RWPE1 (cell line): Measurements from ENCODE around the gene OR51B5.
"Not testable (repeated sequence)": the region's sequence is repeated elsewhere in the genome, so short reads cannot be mapped to it uniquely, and the experiment has no call there.

Experiments used
- CTCF ChIA-PET: fragments of 350-600 bp; sonication (Branson Sonifier 250); formaldehyde crosslinking; extraction: SDS; loops from one replicate; lab custom pipeline; 2021; lab: Yijun Ruan, JAX
- POLR2A ChIA-PET: fragments of 400-600 bp; formaldehyde crosslinking; extraction: SDS; loops from one replicate; lab custom pipeline; 2020; ENCODE audit warnings: antibody characterized with exemption; ENCODE audit not compliant: low non-redundant PET; lab: Yijun Ruan, JAX
- DNase-seq: peaks from one replicate; pipeline ENCODE4 v3.0.0; 2012; ENCODE audit warnings: low spot score
- H3K27ac ChIP-seq: fragments of 450-650 bp; 2 replicates; pipeline ENCODE4 v1.5.1; 2017
- TF ChIP-seq, protein P1 (sequence below): fragments of 450-650 bp; conservative IDR thresholded peaks from 2 replicates; pipeline ENCODE4 v1.5.1; 2017; ENCODE audit warnings: low read depth, mild to moderate bottlenecking

Gene OR51B5

DNA sequence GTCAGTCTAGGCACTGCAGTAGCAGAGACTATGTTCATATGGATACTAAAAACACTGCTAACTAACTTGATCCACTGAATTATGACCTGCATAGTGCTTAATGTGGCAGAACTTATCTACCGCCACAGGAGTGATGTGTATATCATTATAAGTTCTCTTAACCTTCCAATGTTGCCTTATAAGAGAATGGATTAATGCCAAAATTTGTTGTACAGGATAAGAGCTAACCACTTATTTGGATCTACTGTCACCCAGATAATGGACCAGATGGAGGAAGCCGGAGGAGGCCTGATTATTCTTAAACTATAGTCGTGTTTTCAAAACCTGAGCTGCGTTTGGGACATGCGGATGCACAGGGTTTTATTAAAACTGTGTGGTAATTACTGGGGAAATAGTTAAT is 39.7 kb downstream of the OR51B5 start:
- TF ChIP-seq, protein P1, sequence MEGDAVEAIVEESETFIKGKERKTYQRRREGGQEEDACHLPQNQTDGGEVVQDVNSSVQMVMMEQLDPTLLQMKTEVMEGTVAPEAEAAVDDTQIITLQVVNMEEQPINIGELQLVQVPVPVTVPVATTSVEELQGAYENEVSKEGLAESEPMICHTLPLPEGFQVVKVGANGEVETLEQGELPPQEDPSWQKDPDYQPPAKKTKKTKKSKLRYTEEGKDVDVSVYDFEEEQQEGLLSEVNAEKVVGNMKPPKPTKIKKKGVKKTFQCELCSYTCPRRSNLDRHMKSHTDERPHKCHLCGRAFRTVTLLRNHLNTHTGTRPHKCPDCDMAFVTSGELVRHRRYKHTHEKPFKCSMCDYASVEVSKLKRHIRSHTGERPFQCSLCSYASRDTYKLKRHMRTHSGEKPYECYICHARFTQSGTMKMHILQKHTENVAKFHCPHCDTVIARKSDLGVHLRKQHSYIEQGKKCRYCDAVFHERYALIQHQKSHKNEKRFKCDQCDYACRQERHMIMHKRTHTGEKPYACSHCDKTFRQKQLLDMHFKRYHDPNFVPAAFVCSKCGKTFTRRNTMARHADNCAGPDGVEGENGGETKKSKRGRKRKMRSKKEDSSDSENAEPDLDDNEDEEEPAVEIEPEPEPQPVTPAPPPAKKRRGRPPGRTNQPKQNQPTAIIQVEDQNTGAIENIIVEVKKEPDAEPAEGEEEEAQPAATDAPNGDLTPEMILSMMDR = no peak
- CTCF ChIA-PET = no interaction called here
- H3K27ac ChIP-seq = no peak overlapping the region
- no peak for DNase-seq
- POLR2A ChIA-PET = no interaction called here

DNA sequence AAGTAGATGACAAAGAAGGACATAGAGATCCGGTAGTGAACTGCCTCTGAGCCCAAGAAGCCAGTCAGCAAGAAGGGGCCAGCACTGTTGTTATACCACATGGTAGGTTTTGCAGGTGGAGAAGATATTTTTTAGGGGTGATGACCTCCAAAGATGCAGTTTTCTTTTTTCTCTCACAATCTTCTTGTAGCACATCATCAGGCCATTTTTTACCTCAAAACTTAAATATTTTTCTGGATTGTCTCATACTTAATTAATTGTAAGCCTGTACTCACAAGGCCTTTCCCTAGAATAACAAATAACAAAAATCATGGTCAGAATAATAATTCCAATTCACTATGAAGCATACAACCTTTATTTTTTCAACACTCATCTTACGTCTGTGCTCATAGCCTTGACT is 41.5 kb downstream of the OR51B5 start, which contains the start of gene OR51B4:
TSS of gene OR51B4 (minus strand) at position 101 of the 400 bp plus-strand sequence. CDS start at position 101, 0 bp downstream.
- POLR2A ChIA-PET = no interaction called here
- TF ChIP-seq, protein P1 = no peak
- CTCF ChIA-PET = no interaction called here
- H3K27ac ChIP-seq = no peak within 1 kb of the TSS
- DNase-seq = no peak

DNA sequence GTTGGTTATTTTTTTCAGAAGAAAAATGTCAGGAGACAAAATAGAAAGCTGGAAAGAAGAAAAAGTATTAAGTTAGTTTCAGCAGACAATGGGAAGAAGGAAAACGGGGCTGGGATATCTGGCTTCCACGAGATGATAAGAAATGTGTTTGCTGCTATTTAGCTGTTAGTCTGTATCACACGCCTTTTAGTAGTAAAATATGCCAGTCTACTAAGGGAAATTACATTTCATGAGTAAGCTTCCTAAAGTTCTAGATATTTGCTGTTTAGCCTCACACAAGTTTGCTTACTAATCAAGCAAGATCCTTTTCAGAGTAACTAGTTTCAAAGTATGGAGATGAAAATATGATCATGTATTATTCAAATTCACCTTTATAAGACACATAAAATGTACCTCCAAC is 43.1 kb downstream of the OR51B5 start:
- ChIA-PET CTCF (interaction anchor here (0.8 kb wide), 1 partner anchor 9 kb away, joined by 3 read pairs; no protein-coding TSS in a partner anchor), POLR2A (no interaction called here)
- TF ChIP-seq, protein P1 = no peak

DNA sequence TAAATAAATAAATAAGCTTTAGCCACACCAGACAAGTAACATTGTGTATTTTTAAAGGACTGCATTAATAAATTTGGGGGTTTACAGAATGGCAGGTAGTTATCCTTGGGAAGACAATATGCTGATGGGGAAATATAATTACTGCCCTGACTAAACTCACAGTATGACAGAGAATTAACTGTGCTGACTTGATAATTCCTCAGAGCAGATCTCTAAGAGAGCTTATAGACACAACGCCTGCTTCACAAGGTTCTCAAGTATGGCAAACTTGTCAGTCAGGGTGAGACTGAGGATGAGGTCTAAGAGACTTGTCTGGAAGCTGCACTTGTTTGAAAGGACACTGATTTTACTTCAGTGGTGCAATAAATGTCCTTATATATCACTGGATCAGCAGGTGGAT is 44.9 kb downstream of the OR51B5 start:
- ChIA-PET CTCF (interaction anchor here (0.6 kb wide), 1 partner anchor 589 kb away, joined by 4 read pairs; no protein-coding TSS in a partner anchor), POLR2A (no interaction called here)
- H3K27ac ChIP-seq = no peak overlapping the region
- DNase-seq = no peak
- TF ChIP-seq, protein P1 = no peak

More for the DNA sequence above, 43.1 kb downstream of the OR51B5 start:
- no peak for DNase-seq
- no peak overlapping the region for H3K27ac ChIP-seq

DNA sequence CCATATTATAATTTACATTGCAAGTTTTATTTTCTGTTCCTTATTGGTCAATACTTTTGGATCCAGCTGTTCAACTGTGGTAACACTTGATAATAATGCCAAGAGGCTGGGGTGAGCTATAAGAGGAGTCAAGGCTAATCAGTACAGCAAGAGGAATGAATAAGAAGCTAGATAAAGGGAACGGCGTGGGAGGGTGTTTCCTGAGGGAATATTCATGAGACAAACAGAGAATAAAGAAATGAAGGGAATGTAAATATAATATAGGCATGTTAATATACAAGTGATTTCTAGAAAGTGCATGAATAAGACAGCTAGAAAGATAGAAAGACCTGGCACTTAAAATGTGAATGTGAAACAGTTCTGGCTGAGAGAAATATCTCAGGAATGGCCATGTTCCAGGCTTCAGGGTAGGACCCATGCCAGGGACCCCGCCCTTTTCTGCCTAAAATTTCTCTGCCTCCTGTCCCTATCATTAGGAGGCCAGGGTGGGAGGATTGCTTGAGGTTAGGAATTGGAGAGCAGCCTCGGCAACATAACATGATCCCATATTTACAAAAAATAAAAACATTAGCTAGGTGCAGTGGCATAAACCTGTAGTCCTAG is 45.5 kb downstream of the OR51B5 start:
- TF ChIP-seq, protein P1 = no peak
- no peak for DNase-seq
- CTCF ChIA-PET = interaction anchor here (0.6 to 0.7 kb wide), 3 partner anchors 216 to 1053 kb away, joined by 3 to 4 read pairs (median 3); no protein-coding TSS in a partner anchor
- H3K27ac ChIP-seq = no peak overlapping the region
- POLR2A ChIA-PET = no interaction called here

DNA sequence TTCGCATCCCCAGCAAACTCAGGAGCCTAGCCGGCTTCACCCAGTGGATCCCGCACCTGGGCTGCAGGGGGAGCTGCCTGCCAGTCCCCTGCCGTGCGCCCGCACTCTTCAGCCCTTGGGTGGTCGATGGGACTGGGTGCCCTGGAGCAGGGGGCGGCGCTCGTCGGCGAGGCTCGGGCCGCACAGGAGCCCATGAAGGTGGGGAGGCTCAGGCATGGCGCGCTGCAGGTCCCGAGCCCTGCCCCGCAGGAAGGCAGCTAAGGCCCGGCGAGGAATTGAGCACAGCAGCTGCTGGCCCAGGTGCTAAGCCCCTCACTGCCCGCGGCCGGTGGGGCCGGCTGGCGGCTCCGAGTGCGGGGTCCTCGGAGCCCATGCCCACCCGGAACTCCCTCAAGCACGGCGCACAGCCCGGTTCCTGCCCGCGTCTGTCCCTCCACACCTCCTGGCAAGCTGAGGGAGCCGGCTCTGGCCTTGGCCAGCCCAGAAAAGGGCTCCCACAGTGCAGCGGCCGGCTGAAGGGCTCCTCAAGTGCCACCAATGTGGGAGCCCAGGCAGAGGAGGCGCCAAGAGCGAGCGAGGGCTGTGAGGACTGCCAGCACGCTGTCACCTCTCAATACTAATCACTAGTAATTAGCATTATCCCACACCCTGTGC is 48.9 kb downstream of the OR51B5 start:
- POLR2A ChIA-PET, H3K27ac ChIP-seq, DNase-seq, CTCF ChIA-PET: not testable (repeated sequence)

DNA sequence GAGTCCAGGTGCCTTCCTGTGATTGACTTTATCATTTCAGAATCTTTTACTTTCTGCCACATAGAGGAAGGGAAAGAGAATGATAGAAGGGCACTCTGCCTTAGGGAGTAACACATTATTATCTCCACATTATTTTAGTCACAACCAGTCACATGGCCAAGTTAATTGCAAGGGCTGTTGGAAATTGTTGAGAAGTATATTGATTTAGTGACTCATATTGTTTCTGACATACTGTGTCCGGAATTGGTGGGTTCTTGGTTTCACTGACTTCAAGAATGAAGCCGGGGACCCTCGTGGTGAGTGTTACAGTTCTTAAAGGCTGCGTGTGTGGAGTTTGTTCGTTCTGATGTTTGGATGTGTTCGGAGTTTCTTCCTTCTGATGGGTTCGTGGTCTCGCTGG is 50.3 kb downstream of the OR51B5 start:
- no peak for DNase-seq
- ChIA-PET POLR2A (no interaction called here), CTCF (interaction anchor here (0.6 kb wide), 1 partner anchor 45 kb away, joined by 3 read pairs; no protein-coding TSS in a partner anchor)
- H3K27ac ChIP-seq = no peak overlapping the region
- TF ChIP-seq, protein P1 = no peak
